ES-I3 (cell line): ENCODE data around the gene TTYH2.
A peak's percentile ranks its signal among the peaks of the same experiment; 100 is the strongest.
"Not testable (repeated sequence)": the region's sequence is repeated elsewhere in the genome, so short reads cannot be mapped to it uniquely, and the experiment has no call there.

Experiments
- H3K36me3 ChIP-seq: 2 replicates; pipeline ENCODE4 v1.6.1; 2013; ENCODE audit warnings: mild to moderate bottlenecking, low read length, control low read depth, moderate library complexity; ENCODE audit not compliant: insufficient read depth
- H3K4me1 ChIP-seq: 2 replicates; pipeline ENCODE4 v1.6.1; 2013; ENCODE audit warnings: mild to moderate bottlenecking, control low read depth, low read length; ENCODE audit not compliant: insufficient read depth
- H3K9ac ChIP-seq: 2 replicates; pipeline ENCODE4 v1.6.1; 2013; ENCODE audit warnings: low read depth, mild to moderate bottlenecking, low read length, moderate library complexity
- H3K9me3 ChIP-seq: 2 replicates; pipeline ENCODE4 v1.6.1; 2013; ENCODE audit warnings: mild to moderate bottlenecking, low read length, moderate library complexity; ENCODE audit not compliant: control insufficient read depth, insufficient read depth

Gene TTYH2

GRCh38 chr17:74267987-74268499, 54.7 kb downstream of the TTYH2 start:
- Histone ChIP-seq H3K9me3 (no peaks in the 10 kb centered on the region), H3K4me1 (peaks cover 16% of the 10 kb centered on the region)

GRCh38 chr17:74268558-74268957, 55.2 kb downstream of the TTYH2 start:
- Histone ChIP-seq H3K9ac (no peak overlapping the region), H3K36me3 (no peaks in the 10 kb centered on the region), H3K4me1 (peaks cover 18% of the 10 kb centered on the region), H3K9me3 (no peaks in the 10 kb centered on the region)

More at GRCh38 chr17:74267987-74268499, 54.7 kb downstream of the TTYH2 start:
- H3K9ac ChIP-seq: no peak overlapping the region
- no peaks in the 10 kb centered on the region for H3K36me3 ChIP-seq

GRCh38 chr17:74270333-74270732, 57.0 kb downstream of the TTYH2 start:
- no peaks in the 10 kb centered on the region for H3K36me3 ChIP-seq
- peaks cover 18% of the 10 kb centered on the region for H3K4me1 ChIP-seq
- H3K9me3 ChIP-seq: no peaks in the 10 kb centered on the region
- no peak overlapping the region for H3K9ac ChIP-seq

GRCh38 chr17:74271281-74271680, 57.9 kb downstream of the TTYH2 start:
- Histone ChIP-seq H3K9ac (no peak overlapping the region), H3K9me3 (no peaks in the 10 kb centered on the region), H3K36me3 (no peaks in the 10 kb centered on the region), H3K4me1 (peaks cover 18% of the 10 kb centered on the region)

DNA sequence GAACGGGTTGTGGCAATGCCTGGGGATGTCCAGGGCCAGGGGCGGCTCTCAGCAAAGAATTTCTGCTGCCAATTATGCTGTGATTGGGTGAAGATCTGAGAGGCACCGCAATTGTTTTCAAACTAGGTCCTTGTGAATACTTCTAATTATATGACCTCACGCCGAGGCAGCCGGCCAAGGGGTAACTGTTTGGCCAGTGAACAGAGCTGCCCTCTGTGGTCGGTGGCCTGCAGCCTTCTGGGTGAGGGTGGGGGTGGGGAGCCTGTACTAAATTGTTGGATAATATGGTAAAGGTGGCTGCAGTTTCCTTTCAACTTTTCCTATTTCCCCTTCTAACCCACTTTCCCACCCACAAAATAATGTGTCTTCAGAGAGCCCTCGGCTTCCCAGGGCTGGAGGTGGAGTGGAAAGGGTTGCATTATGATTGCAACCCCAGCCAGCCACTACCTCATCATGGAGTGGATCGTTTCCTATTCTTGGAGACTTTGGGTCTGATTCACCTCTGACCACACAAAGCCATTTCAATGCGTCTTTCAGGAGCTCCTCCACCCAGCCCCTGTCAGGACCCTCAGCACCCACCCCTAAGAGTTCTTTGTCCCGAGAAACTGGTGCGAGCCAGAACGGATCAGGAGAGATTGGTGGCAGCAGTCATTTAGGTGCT, 58.7 kb downstream of the TTYH2 start:
- H3K36me3 ChIP-seq: no peaks in the 10 kb centered on the region
- H3K9me3 ChIP-seq: no peaks in the 10 kb centered on the region
- H3K4me1 ChIP-seq: peaks cover 18% of the 10 kb centered on the region
- no peak overlapping the region for H3K9ac ChIP-seq

- Histone ChIP-seq H3K9me3 (no peaks in the 10 kb centered on the region), H3K36me3 (no peaks in the 10 kb centered on the region), H3K4me1 (peaks cover 18% of the 10 kb centered on the region), H3K9ac (no peak overlapping the region)
These were observed 59.4 kb downstream of the TTYH2 start for GRCh38 chr17:74272731-74273201.

GRCh38 chr17:74274060-74274708, 60.8 kb downstream of the TTYH2 start, which contains the start of gene DNAI2:
Gene DNAI2 (plus strand): TSS chr17:74274234. CDS start chr17:74281818, 7,584 bp downstream.
- peak within 1 kb of the TSS; percentile 13; the same call in 1 of the 2 replicates for H3K9ac ChIP-seq
- no peaks in the 10 kb centered on the region for H3K36me3 ChIP-seq
- peaks cover 18% of the 10 kb centered on the region for H3K4me1 ChIP-seq
- no peaks in the 10 kb centered on the region for H3K9me3 ChIP-seq

DNA sequence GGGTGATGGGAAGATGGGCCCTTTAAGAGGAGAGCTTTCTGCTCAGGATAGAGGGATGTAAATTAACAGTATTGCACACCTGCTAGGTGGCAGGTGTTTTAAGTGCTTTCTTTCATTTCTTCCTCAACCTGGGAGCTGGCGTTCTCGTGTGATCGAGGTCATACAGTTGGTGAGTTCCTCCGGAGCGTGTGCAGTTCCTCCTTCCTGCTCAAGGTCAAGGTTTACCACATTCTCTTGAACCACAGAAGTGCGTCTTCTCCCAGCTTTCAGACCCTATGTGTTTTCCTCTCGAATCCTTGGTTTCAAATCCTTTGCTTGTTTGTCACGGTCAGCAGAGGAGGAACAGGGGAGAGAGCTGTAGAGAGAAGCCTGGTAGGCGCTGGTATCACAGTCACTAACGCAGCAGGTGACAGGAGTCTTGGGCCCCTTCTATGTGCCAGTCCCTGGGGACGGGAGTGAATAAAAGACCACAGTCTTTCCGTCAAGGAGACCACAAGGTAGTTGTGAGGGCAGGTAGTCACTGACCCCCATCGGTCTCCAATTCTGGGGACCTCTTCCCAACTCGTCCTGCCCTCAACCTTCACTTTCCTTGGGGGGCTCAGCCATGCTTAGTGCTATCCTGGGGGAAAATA, 61.5 kb downstream of the TTYH2 start:
- peaks cover 18% of the 10 kb centered on the region for H3K4me1 ChIP-seq
- no peaks in the 10 kb centered on the region for H3K36me3 ChIP-seq
- no peak overlapping the region; the same call in 1 of the 2 replicates for H3K9ac ChIP-seq
- no peaks in the 10 kb centered on the region for H3K9me3 ChIP-seq

DNA sequence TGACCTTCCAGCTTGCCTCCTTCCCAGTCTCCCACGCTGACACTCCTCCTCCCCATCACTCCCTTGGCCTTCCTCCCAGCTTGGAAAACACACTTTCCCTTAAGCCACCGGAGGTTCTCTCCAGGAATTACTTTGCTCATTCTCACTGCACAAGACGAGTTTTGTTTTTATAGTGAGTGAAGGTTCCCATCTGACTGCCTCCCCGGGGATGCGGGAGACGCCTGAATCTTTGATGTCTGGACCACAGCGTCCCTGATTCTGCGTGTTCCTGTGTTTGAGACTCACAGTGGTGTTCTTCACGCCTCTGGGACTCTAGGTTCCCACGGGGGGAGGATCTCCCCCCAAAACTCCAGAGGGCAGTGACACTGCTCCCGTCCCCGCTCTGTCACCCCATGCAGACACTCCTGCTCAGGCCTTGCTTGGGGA, 62.7 kb downstream of the TTYH2 start:
- peaks cover 18% of the 10 kb centered on the region for H3K4me1 ChIP-seq
- H3K36me3 ChIP-seq: no peaks in the 10 kb centered on the region
- no peaks in the 10 kb centered on the region for H3K9me3 ChIP-seq
- H3K9ac ChIP-seq: no peak overlapping the region

DNA sequence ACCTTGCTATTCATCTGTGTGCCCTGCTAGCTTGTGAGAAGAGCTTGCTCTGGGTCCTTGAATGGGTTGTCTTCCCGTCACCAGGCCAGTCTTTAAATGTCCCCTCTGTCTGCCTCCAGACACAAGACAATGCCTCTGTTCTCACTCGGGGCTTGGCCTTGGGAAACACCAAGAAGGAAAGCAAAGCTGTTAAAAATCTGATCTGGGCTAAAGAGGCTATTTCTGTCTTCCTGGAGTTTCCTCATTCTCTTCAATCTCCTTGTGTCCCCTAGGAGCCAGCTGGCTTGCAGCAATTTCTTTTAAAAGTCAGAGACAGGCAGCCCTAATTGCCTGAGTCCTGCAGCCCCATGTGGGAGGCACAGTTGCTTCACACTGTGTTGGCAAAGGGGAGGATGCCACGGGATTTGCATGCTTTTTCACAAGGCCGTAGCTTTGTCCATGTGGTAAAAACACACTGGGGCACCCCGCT, 63.2 kb downstream of the TTYH2 start:
- H3K9ac ChIP-seq: no peak overlapping the region
- peaks cover 17% of the 10 kb centered on the region for H3K4me1 ChIP-seq
- no peaks in the 10 kb centered on the region for H3K9me3 ChIP-seq
- no peaks in the 10 kb centered on the region for H3K36me3 ChIP-seq

GRCh38 chr17:74277935-74278334, 64.6 kb downstream of the TTYH2 start:
- Histone ChIP-seq H3K9ac (no peak overlapping the region), H3K9me3 (no peaks in the 10 kb centered on the region)

DNA sequence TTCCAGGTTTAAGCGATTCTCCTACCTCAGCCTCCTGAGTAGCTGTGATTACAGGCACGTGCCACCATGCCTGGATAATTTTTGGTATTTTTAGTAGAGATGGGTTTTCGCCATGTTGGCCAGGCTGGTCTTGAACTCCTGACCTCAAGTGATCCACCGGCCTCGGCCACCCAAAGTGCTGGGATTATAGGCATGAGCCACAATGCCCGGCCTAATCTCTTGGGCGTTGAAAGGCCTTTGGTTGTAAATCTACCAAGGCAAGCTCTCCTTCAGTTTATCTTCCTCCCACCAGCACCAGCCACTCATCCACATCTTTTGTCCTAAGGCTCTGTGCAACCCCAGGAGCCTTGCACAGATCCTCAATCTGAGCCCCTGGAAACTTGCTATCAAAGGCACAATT, 66.2 kb downstream of the TTYH2 start:
- not testable (repeated sequence) for H3K9me3 ChIP-seq, H3K9ac ChIP-seq, H3K4me1 ChIP-seq, H3K36me3 ChIP-seq

More at GRCh38 chr17:74277935-74278334, 64.6 kb downstream of the TTYH2 start:
- Histone ChIP-seq H3K4me1 (peaks cover 3% of the 10 kb centered on the region; the same call in 1 of the 2 replicates), H3K36me3 (no peaks in the 10 kb centered on the region)

DNA sequence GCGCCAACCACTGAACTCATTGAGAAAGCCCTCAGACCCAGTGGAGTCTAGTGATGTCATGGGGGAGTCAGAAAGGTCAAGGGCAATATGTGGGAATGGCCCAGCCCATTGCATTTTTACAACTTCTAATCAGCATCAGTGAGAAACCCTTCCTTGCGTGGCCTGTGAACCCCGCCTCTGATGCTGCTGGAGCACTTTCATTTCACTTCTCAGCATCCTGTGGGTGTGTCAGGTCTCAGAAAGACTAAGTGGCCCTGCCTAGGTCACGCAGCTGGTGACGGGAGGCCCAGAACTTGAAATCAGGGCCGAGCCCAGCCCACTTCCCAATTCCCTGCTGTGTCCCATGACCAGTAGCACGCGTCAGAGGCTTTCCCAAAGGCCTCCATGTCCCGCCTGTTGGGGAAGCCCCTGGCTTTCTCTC, 66.7 kb downstream of the TTYH2 start:
- no peak overlapping the region for H3K9ac ChIP-seq
- H3K4me1 ChIP-seq: no peaks in the 10 kb centered on the region; the same call in 1 of the 2 replicates
- no peaks in the 10 kb centered on the region for H3K9me3 ChIP-seq
- H3K36me3 ChIP-seq: no peaks in the 10 kb centered on the region

GRCh38 chr17:74281799-74282198, 68.4 kb downstream of the TTYH2 start:
- Histone ChIP-seq H3K4me1 (no peaks in the 10 kb centered on the region; the same call in 1 of the 2 replicates), H3K36me3 (no peaks in the 10 kb centered on the region), H3K9ac (no peak overlapping the region), H3K9me3 (no peaks in the 10 kb centered on the region)
